DND-41 (cell line): ENCODE measurements around the gene TMEM232.

ENCODE experiments used
- EZH2 ChIP-seq: IDR thresholded peaks from 3 replicates; pipeline ENCODE4 v1.6.1; 2012; ENCODE audit warnings: borderline replicate concordance, low read depth, mild to moderate bottlenecking, moderate library complexity, low read length, inconsistent platforms; ENCODE audit not compliant: severe bottlenecking
- TF ChIP-seq, protein P1 (sequence below): IDR thresholded peaks from 2 replicates; pipeline ENCODE4 v1.5.1; 2012; ENCODE audit warnings: borderline replicate concordance, low read length, moderate library complexity, mild to moderate bottlenecking; ENCODE audit not compliant: poor library complexity, severe bottlenecking; ENCODE audit errors: extremely low read depth

- TF ChIP-seq, protein P1, sequence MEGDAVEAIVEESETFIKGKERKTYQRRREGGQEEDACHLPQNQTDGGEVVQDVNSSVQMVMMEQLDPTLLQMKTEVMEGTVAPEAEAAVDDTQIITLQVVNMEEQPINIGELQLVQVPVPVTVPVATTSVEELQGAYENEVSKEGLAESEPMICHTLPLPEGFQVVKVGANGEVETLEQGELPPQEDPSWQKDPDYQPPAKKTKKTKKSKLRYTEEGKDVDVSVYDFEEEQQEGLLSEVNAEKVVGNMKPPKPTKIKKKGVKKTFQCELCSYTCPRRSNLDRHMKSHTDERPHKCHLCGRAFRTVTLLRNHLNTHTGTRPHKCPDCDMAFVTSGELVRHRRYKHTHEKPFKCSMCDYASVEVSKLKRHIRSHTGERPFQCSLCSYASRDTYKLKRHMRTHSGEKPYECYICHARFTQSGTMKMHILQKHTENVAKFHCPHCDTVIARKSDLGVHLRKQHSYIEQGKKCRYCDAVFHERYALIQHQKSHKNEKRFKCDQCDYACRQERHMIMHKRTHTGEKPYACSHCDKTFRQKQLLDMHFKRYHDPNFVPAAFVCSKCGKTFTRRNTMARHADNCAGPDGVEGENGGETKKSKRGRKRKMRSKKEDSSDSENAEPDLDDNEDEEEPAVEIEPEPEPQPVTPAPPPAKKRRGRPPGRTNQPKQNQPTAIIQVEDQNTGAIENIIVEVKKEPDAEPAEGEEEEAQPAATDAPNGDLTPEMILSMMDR = no peak
- TF ChIP-seq EZH2 = no peak
Observed at GRCh38 chr5:110751902-110752762, 25.7 kb upstream of the TMEM232 start.
